NCI-H187 (cell line): ENCODE measurements around the gene CARD6.
"Not testable (repeated sequence)": the region's sequence is repeated elsewhere in the genome, so short reads cannot be mapped to it uniquely, and the experiment has no call there.

Source experiments
- DNase-seq, 2 experiments: peaks; one replicate each; lab custom pipeline; 2025; lab: John Stamatoyannopoulos, UW

The CARD6 gene

GRCh38 chr5:40873286-40873880 lies 32.2 kb downstream of the CARD6 start:
- no peak for DNase-seq

DNA sequence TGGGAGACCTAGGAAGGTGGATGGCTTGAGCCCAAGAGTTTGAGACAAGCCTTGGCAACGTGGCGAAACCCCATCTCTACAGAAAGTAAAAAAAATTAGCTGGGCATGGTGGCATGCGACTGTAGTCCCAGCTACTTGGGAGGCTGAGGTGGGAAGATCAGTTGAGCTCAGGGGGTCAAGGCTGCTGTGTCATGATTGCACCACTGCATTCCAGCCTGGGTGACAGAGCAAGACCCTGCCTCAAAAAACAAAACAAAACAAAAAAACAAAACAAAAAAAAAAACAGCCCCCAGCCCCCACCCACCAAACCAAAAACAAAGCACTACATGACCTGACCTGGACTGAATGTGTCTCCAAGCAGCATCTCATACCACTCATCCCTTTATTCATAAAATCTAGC lies 34.8 kb downstream of the CARD6 start:
- no peak for DNase-seq

DNA sequence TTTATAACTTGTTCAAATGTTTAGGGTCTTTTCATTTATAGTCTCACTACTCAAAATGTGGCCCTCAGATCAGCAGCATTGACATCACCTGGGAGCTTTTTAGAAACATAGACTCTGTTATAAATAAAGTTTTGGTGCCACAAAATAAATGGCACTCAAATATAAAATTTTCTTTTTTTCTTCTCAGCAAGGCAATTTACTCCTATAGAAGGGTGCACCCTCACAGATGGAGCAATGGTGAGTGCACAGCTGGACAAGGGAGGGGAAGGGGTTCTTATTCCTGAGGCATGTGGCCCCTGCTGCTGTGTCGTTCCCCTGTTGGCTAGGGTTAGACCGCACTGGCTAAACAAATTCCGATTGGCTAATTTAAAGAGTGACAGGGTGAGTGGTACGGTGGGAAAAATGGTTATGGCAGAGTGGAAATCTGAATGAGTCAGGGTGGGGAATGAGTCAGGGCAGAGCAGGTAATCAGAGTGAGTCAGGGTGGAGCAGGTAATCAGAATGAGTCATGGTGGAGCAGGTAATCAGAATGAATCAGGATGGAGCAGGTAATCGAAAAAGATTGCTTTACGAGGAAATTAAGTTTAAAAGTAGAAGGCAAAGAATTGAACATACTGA lies 36.3 kb downstream of the CARD6 start:
- DNase-seq, result no peak

- no peak for DNase-seq
Observed at GRCh38 chr5:40879163-40879942, 38.2 kb downstream of the CARD6 start.

DNA sequence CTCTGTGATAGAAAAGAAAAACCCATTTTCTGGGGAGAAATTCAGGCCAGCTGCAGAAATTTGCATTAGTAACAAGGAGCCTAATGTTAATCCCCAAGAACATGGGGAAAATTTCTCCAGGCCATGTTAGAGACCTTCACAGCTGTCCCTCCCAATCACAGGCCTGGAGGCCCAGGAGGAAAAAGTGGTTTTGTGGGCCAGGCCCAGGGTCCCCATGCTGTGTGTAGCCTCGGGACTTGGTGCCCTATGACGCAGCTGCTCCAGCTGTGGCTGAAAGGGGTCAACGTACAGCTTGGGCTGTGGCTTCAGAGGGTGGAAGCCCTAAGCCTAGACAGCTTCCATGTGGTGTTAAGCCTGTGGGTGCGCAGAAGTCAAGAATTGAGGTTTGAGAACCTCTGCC lies 41.1 kb downstream of the CARD6 start:
- no peak for DNase-seq

DNA sequence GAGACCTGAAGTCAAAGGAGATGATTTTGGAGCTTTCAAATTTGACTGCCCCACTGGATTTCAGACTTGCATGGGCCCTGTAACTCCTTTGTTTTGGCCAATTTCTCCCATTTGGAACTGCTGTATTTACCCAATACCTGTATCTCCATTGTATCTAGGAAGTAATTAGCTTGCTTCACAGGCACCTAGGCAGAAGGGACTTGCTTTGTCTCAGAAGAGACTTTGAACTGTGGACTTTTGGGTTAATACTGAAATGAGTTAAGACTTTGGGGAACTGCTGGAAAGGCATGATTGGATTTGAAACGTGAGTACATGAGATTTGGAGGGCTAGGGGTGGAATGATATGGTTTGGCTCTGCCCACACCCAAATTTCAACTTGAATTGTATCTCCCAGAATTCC lies 41.9 kb downstream of the CARD6 start:
- not testable (repeated sequence) for DNase-seq

- not testable (repeated sequence) for DNase-seq
Observed at GRCh38 chr5:40895440-40896425, 54.6 kb downstream of the CARD6 start.

DNA sequence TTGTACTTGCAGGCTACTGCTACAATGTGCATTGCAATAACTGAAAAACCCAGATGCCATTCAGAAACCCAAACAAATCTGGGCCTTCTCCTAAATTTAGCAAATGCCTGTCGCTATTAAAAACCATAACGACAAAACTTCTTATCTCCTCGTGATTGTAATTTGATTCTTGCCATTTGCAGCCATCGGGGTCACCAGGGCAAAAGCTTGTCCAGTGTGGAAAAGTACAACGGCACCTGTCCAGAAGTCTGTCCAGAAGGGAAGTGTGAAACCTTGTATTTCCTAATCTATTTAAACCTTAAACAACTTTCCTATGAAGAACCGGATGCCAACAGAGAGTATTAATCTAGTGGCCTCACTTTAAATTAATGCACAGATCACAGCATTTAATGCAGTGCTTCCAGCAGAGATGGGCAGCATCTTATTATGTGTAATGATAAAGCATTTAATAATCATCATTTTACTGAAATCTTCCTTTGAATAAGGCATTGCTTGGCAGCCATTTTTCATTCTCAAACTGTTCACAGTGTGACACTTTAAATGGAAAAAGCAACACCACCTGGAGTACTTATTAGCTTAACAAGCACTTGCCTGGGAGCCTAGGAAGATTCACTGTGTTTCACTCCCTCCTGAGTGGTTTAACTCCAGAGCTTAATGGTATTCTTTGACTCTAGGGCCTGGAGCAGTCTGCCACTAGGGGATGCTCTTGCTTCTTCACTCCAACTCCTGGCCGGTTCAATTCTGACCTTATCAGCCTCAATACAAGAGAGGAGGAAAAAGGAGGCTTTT lies 63.2 kb downstream of the CARD6 start:
- no peak for DNase-seq

DNA sequence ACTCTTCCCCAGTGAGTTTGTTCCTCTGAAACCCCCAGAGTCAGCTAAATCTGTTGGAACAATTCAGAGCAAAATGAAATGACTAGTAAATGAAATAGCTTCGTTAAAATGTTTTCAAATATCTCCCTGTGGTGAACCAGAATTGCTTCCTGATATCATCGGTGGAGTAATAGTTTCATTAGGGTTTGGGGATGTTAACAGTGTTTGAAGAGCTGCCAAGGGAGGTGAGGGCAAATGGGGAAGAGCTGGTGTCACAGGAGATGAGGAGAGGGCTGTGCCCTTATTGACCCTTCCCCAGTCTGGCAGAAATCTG lies 63.8 kb downstream of the CARD6 start:
- DNase-seq, result no peak

DNA sequence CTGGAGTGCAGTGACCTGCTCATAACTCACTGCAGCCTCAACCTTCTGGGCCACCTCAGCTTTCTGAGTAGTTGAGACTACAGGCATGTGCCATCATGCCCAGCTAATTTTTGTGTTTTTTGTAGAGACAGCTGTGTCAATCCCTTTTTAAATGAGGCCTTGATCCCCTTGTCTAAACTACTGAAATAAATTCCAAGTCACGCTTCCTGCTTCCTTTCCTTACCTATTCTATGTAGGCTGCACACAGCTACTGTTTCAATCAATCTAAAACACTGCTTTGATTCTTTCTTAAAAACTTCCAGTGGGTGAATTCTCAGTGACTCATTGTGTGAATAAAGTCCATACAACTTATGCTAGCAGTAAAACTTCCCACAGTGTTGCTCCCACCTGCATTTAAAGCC lies 65.2 kb downstream of the CARD6 start:
- no peak for DNase-seq

GRCh38 chr5:40909264-40909663 lies 68.1 kb downstream of the CARD6 start, which contains the start of gene C7:
TSS of gene C7 (plus strand) at chr5:40909497. CDS start at chr5:40909611, 114 bp downstream.
- DNase-seq, result no peak

GRCh38 chr5:40909723-40910122 lies 68.6 kb downstream of the CARD6 start:
- DNase-seq, result no peak
